Activated CD8-positive, alpha-beta memory T cell treated with anti-CD3 and anti-CD28 coated beads, Interleukin-2, amount 50 U/mL, for 1 hour (primary cell): Measurements from ENCODE around the gene UBE2Q2.
"Not testable (repeated sequence)": the region's sequence is repeated elsewhere in the genome, so short reads cannot be mapped to it uniquely, and the experiment has no call there.

Experiments used
- DNase-seq: peaks from one replicate; pipeline ENCODE4 v3.0.0-alpha.2; 2020; ENCODE audit errors: extremely low read depth

UBE2Q2 gene

DNA sequence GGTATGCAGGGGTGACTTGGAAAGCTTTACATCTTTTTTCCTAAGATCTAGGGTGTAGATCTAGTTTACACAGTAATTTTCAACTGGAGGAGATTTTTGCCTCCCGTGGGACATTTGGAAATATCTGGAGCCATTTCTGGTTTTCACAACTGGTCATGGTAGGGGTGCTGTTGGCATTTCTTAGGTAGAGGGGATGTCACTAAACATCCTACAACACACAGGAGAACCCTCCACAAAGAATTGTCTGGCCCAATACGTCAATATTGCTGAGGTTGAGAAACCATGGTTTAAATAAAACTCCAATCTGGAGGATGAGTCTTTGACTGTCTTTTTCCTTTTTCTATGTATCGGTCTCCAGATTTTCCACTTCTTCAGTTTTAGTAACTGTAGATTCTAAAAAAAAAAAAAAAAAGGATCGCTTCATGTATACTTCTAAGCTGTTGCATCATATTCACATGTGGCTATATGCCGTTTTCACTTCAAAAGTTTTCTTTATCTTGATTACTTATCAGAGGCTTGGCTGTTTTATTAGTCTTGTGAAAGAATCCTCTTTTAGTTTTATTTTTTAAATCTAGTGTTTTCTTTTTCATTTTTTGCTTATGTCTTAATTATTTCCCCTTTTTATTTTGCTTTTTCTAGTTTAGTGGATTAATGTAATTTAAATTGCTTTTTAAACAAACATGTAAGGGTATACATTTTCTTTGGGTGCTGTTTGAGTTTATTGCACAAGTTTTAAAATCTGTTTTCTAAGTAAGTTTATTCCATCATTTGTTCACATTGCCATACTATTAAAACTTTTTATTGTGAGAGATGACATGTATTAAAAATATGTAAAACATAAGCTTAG is 21.2 kb downstream of the UBE2Q2 start:
- DNase-seq, result no peak

DNA sequence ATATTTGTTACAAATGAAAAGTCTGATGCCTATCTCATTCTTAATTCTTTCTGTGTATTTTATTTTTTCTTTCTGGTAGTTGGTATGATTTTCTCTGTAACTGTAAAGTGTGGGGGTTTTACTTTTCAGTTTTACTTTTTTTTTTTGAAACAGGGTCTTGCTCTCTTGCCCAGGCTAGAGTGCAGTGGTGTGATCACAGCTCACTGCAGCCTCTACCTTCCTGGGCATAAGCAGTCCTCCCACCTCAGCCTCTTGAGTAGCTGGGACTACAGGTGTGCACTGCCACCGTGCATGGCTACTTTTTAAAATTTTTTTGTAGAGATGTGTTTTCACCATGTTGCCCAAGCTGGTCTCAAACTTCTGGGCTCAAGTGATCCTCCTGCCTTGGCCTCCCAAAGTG is 22.8 kb downstream of the UBE2Q2 start:
- not testable (repeated sequence) for DNase-seq

DNA sequence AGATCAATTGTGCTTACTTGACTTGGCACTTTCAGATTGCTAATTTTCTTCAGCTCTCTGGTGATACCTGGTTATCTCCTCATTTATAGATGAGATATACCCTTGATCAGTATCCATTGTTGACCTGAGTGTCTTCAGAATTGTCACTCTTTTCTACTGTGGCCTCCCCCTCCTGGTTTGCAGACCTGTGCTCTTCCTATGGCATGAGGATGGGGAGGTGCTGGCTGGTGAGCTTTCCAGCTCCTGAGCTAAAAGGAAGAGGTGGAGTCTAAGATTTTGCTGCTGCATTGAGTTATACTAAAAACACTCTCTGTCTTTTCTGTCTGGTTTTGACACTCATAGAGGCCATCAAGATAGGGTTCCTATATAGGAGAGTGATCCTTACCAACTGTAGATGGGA is 23.7 kb downstream of the UBE2Q2 start:
- DNase-seq, result no peak

DNA sequence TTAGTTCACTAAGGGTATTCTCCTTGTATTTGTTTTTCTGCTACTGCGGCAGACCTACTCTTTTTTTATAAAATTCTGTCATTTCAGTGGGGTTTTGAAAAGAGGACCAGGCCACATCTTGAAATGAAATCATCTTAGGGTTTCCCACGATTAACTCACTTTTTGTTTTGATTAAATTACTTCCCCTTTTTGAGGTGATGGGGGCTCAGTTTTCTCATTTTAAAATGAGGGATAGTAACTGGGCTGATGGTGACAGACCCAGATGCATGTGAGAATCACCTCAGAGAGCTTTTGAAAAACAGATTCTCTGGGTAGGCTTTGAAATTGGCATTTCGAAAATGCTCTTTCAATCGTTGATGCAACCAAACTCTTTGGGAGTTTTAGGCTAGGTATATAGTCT is 24.2 kb downstream of the UBE2Q2 start:
- DNase-seq, result no peak

DNA sequence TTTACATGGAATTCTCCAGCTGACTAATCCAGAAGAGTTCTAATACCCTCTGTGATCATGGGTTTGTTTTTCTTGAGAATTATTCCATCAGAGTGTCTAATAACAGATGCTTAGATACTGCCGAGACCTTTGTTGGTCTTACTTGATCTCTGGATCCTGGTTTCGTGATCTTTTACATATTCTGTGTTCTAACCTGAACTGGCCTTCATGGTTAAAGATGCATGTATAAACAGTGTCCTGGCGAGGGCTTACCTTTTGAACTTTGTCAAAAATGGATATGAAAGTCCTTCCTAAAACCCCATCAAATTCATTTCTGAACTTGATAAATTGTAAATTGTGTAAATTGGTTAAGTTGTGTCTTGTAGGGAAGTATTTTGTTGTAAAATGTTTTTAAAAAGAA is 24.8 kb downstream of the UBE2Q2 start:
- no peak for DNase-seq

DNA sequence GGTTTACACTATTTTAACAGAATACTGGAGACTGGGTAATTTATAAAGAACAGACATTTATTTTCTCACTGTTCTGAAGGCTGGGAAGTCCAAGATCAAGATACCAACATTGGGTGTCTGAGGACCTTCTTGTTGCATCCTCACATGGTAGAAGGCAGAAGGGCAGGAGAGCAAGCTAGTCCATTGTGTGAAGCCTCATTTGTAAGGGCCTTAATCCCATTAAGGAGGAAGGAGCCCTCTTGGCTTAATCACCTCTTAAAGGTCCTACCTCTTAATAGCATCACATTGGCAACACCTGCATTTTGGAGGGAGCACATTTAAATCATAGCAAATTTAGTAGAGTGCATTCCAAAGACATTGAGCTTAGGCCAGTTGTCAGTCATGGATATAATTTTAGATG is 26.2 kb downstream of the UBE2Q2 start:
- DNase-seq, result no peak

DNA sequence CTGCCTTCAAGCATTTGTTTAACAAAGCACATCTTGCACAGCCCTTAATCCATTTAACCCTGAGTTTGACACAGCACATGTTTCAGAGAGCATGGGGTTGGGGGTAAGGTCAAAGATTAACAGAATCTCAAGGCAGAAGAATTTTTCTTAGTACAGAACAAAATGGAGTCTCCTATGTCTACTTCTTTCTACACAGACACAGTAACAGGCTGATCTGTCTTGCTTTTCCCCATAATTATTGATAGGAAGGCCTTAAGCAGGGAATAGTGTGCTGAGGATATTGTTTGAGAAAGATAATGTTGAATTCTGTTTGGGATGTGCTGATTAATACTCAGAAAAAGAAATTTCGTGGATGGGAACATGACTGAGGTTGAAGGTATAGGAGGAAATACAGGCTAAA is 28.3 kb downstream of the UBE2Q2 start:
- not testable (repeated sequence) for DNase-seq

DNA sequence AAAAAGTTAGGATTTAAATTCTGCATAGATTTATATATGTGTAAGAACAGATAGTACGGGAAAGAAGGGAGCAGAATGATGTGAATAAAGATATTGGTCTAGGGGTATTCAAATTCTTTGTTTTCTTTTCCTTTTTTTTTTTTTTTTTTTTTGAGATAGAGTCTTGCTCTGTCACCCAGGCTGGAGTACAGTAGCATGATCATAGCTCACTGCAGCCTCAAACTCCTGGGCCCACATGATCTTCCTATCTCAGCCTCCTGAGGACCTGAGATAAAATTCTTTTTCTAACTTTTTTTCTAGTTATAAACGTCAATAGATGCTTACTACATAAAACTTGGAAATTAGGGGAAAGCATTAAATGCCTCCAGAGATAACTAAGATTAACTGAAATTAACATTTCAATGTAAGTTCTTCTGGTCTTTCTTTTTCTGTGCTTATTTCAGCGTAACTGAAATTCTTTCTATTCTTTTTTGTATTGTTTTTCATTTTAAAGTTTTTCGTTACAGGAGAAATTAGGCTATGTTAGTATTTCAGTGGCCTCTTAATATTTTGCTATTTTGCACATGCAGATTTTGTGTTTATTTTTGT is 29.2 kb downstream of the UBE2Q2 start:
- no peak for DNase-seq

DNA sequence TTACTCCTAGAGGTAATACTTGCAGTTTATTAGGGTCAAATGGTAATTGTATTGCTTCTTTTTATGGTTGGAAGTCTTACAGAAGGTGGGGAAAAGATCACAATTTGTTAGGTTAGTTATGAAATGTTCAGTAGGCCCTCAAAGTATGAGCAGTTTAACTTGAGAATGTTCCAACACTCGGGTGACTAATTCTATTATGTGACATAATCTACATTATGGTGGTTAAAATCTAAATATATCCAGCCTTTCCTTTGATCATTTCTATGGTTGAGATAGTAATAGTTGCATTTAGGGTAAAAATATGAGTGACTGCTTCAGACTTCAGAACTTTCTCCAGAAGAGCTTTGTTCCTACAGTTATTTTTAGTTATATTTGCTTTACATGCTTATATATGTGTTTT is 40.8 kb downstream of the UBE2Q2 start:
- no peak for DNase-seq

DNA sequence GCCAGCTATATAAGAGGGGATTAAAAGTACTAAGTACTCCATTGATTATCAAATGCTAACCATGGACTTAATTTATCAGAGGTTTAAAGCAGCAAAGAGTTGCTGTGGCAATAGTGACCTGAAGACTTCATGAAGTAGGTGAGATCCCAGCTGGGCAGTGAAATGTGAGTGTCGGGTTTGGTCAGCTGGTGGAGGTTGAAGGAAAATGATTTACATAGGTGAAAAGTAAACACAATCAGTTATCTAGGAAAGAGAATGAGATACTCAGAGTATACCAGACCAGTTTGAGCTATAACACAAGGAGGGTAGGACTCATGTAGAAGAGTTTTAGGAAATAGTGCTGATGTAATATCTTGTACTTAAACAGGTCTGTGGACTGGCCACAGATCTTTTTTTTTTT is 43.9 kb downstream of the UBE2Q2 start:
- DNase-seq, result no peak

DNA sequence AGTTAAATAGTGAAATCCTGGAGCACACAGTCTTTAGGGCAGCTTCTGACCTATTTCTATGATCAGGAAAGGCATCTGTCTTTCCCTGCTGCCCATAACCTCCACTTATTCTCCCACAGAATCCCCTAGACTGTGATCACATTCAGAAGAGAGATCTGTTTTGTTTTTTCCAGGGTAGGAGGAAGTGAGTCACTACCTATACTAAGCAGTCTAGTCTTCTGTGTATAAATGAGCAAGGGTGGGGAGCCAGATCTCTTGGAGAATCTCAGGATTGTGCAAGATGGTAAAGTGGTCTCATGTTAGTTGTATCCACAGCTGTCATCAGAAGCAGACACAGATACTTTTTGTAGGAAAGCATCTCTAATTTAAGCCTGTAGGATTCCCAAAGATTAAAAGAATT is 48.6 kb downstream of the UBE2Q2 start:
- no peak for DNase-seq

DNA sequence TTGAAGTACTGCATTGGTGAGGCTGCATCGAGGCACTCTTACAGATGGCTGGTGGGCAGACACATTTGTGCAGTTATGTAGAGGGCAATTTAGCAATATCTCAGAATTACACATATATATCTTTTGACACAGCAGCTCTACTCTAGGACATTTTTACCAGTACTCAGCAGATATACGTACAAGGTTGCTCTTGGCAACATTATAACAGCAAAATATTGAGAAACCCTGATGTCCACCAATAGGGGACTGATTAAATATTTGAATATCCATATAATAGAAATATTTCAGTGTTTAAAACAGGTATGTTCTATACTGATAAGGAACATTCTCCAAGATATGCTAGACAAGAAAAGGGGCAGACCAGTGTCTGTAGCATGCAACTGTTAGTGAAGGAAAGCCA is 52.5 kb downstream of the UBE2Q2 start:
- no peak for DNase-seq

DNA sequence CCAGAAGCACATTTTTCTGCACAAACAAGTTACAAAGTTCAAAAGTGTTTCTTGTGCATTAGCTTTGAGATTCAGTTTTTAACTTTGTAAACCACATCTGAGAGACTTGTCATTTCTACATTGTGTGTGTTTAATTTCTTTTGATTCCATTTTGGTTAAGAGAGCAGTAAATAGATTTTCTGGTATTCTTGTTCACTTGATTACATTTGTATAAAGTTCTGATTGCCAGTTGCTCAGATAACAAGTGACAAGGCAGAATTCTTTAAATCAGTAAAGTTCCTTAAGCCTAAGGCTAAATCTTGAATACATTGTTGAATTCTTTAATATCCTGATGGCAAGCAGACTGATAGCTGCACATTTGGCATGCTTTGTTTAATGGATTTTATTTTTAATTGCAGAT is 57.3 kb downstream of the UBE2Q2 start:
- no peak for DNase-seq

DNA sequence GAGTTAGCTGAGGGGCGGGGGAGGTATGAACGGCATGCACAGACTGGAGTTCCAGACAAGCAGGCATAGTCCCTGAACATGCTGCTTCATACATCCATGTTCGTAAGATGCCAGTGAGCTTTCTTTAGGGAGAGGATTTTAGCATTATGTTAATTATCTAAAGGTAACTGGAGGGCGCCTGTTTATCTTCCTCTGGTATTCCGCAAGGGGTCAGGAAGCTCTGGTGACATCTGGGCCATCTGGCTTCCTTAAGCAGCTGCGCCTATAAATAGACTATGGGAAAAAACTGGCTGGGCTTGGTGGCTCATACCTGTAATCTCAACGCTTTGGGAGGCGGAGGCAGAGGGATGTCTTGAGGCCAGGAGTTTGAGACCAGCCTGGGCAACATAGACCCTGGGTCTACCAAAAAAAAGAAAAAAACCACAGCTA is 58.9 kb downstream of the UBE2Q2 start:
- no peak for DNase-seq

DNA sequence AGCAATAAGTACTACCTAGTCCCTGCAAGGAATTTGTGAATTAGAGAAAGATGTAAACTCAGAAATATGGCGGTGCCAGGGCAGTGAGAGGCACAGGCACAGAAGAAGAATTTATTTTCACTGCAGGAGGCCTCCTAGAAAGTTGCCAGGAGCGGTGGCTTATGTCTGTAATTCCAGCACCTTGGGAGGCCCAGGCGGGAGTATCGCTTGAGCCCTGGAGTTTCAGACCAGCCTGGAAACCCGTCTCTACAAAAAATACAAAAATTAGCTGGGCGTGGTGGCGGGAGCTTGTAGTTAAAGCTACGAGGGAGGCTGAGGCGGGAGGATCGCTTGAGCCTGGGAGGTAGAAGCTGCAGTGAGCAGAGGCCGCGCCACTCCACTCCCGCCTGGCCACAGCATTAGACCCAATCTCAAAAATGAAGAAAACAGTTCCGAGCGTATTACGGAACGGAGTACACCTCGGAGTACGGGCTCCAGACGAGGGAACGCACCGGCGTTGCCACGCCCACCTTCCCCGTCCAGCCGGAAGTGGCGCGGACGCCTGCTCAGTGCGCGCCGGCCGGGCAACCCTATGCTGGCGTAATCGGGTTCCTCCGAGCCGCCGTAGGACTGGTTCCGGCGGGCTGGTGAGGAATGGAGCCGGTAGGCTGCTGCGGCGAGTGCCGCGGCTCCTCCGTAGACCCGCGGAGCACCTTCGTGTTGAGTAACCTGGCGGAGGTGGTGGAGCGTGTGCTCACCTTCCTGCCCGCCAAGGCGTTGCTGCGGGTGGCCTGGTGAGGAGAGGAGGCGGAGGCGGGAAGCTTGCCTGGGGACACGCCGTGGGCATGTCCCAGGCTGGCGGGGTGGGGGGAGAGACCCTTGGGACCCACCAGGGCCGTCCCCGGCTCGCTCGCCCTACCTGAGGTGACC is 60.3 kb downstream of the UBE2Q2 start, which contains the start of gene FBXO22:
FBXO22 (plus strand) TSS at position 548 of the 909 bp plus-strand sequence; CDS start at position 634, 86 bp downstream.
- peak; percentile 64 for DNase-seq

DNA sequence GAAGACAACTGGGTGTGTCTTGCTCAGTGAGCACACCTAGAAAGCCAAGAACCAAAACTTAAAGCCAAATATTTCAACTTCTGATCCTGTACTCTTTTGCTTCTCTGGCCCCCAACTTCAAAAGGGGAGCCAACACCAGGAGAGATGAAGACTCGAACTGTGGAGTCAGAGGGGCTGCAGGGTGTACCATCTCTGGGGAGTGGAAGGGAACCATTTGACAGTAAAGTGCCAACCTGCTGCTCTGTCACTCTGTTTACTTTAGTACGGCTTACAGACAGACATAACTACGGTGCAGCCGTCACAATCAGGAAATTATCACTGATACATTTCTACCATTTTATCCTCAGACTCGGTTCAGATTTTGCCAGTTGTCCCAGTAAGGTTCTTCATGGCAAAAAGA is 62.0 kb downstream of the UBE2Q2 start:
- DNase-seq, result no peak

DNA sequence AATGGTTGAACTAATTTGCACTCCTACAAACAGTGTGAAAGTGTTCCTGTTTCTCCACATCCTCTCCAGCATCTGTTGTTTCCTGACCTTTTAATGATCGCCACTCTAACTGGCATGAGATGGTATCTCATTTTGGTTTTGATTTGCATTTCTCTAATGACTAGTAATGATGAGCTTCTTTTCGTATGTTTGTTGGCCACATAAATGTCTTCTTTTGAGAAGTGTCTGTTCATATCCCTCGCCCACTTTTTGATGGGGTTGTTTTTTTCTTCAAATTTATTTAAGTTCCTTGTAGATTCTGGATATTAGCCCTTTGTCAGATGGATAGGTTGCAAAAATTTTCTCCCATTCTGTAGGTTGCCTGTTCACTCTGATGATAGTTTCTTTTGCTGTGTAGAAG is 67.1 kb downstream of the UBE2Q2 start:
- not testable (repeated sequence) for DNase-seq

DNA sequence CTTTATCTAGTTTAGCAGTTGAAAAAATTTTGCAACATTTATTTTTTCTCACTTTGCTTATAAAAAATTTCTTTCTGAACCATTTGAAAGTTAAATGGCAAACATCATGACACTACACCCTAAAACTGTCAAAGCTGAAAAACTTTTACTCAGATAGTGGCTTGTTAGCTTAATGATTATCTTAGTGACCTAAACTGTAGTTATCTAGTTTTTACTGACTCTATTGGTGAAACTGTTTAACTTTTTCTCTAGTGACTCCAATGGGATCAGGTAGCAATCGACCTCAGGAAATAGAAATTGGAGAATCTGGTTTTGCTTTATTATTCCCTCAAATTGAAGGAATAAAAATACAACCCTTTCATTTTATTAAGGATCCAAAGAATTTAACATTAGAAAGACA is 73.7 kb downstream of the UBE2Q2 start:
- DNase-seq, result no peak

DNA sequence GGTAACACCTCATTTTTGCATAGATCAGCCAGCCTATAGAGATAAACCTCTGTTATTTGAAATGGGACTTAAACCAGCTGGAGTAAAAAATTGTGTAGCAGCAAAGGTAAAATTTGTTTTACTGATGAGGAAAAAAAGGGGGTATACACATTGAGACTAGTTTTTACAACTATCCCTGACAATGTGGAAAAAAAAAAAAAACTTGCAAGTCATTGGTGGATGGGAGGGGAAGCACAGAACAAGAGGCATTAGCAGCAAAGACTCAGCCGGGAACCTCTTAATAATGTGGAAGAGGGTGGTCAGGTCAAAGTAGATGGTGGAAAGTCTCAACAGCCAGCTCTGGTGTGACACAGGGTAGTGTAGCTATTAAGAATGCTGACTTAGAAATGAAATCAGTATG is 74.9 kb downstream of the UBE2Q2 start:
- DNase-seq, result no peak

DNA sequence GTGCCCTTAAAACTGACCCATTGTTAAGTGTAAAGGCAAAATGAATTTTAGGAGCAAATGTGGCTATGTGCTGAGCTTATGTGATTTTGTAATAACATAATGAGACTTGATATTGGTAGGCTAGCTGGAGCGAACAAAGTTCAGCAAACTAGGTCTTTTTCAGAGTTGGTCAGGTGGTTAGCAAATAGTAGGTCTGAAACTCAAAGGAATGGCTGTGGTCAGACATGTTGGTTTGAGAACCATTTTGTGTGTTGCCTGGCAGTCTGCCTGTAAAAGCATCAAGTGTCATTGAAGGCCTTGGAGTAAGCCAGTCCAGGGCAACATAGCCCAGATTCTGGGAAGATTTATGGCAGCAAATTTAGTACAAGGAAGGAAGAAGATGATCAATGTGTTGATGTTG is 76.8 kb downstream of the UBE2Q2 start:
- DNase-seq, result no peak

DNA sequence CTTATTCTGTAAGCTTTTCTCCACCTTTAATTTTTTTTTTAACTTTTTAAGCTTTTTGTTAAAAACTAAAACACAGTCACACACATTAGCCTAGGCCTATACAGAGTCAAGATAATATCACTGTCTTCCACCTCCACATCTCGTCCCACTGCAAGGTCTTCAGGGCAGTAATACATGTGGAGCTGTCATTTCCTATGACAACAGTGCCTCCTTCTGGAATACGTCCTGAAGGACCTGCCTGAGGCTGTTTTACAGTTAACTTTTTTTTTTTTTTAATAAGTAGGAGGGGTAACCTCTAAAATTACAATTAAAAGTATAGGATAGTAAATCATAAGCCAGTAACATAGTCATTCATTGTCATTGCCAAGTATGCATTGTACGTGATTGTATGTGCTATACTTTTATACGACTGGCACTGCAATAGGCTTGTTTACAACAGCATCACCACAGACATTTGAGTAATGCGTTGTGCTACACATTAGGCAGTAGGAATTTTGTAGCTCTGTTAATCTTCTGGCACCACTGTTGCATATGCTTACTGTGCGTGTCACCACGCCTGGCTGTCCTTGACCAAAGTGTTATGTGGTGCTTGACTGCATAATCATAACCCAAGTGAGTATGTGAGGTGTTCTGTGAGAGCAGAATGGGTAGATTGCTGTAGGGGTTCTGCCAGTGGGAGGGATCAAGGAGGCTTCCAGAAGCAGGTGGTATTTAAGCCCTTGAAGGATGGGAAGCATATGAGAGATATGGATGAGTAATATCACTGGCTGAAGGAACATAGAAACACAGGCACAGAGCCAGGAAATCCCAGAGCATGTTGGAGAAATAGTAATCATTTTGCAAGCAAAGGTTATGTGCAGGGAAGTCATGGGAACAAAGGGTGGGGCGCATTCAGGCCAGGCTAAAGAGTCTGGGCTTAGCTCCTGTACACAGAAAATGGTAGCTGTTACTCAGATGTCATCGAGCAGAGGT is 78.8 kb downstream of the UBE2Q2 start:
- no peak for DNase-seq
